Adipocyte (in vitro differentiated cells): ENCODE measurements around the gene DDX39B.
"Not testable (repeated sequence)": the region's sequence is repeated elsewhere in the genome, so short reads cannot be mapped to it uniquely, and the experiment has no call there.

Experiments used
- DNase-seq: peaks from one replicate; pipeline ENCODE4 v3.0.0-alpha.2; 2015; ENCODE audit warnings: low read depth
- H3K27me3 ChIP-seq: replicated peaks from 2 replicates; pipeline ENCODE4 v1.7.0; 2013; ENCODE audit warnings: mild to moderate bottlenecking, low read length, moderate library complexity; ENCODE audit not compliant: control insufficient read depth, insufficient read depth
- H3K36me3 ChIP-seq: 2 replicates; pipeline ENCODE4 v1.7.0; 2013; ENCODE audit warnings: low read length, mild to moderate bottlenecking, moderate library complexity; ENCODE audit not compliant: control insufficient read depth, insufficient read depth, severe bottlenecking
- H3K4me1 ChIP-seq: 2 replicates; pipeline ENCODE4 v1.7.0; 2013; ENCODE audit warnings: mild to moderate bottlenecking, low read length, moderate library complexity; ENCODE audit not compliant: control insufficient read depth, insufficient read depth
- H3K4me3 ChIP-seq: 2 replicates; pipeline ENCODE4 v1.7.0; 2013; ENCODE audit warnings: mild to moderate bottlenecking, low read length, moderate library complexity
- H3K9ac ChIP-seq: 2 replicates; pipeline ENCODE4 v1.7.0; 2013; ENCODE audit warnings: mild to moderate bottlenecking, low read length, moderate library complexity
- H3K9me3 ChIP-seq: 2 replicates; pipeline ENCODE4 v1.7.0; 2013; ENCODE audit warnings: mild to moderate bottlenecking, low read length, moderate library complexity; ENCODE audit not compliant: control insufficient read depth

Gene DDX39B

DNA sequence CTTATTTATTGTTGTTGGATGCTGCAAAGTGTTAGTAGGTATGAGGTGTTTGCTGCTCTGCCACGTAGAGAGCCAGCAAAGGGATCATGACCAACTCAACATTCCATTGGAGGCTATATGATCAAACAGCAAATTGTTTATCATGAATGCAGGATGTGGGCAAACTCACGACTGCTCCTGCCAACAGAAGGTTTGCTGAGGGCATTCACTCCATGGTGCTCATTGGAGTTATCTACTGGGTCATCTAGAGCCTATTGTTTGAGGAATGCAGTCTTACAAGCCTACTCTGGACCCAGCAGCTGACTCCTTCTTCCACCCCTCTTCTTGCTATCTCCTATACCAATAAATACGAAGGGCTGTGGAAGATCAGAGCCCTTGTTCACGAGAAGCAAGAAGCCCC lies 31.8 kb downstream of the DDX39B start:
- Histone ChIP-seq H3K9me3 (no peaks in the 10 kb centered on the region), H3K36me3 (peaks cover 26% of the 10 kb centered on the region), H3K9ac (no peak overlapping the region), H3K4me1 (peaks cover 6% of the 10 kb centered on the region), H3K27me3 (no peaks in the 10 kb centered on the region), H3K4me3 (no peak overlapping the region)
- no peak for DNase-seq

DNA sequence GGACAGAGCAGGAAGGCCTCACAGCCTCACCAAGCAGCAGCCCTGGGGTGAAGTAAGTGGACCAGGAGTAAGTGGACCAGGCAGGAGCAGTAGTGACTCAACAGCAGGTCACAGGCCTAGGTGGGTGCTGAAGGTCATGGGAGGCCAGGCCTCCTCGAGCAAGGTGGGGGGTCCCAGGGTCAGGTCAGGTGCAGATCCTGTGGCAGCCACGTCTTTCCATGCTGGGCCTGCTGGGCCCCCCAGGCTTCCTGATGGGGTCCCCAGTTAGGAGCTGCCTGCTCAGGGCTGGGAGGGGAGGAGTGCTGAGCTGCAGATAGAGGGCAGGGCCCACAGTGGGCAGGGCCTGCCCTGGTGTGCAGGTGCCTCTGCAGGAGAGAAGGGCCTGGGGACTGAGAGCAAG lies 32.8 kb downstream of the DDX39B start:
- not testable (repeated sequence) for H3K4me1 ChIP-seq, DNase-seq, H3K27me3 ChIP-seq, H3K9ac ChIP-seq, H3K9me3 ChIP-seq, H3K4me3 ChIP-seq
- peaks cover 26% of the 10 kb centered on the region for H3K36me3 ChIP-seq

DNA sequence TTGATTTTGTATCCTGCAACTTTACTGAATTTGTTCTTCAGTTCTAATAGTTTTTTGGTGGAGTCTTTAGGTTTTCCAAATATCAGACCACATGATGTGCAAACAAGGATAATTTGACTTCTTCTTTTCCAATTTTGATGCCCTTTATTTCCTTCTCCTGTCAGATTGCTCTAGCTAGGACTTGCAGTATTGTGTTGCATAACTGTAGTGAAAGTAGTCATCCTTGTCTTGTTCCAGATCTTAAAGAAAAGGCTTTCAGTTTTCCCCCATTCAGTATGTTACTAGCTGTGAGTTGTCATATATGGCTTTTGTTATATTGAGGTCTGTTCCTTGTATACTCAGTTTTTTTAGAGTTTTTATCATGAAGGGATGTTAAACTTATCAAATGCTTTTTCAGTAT lies 39.2 kb downstream of the DDX39B start:
- Histone ChIP-seq H3K4me3 (no peak overlapping the region), H3K4me1 (peaks cover 7% of the 10 kb centered on the region), H3K36me3 (peaks cover 9% of the 10 kb centered on the region), H3K27me3 (no peaks in the 10 kb centered on the region), H3K9ac (no peak overlapping the region), H3K9me3 (no peaks in the 10 kb centered on the region)
- DNase-seq = peak; percentile 33

DNA sequence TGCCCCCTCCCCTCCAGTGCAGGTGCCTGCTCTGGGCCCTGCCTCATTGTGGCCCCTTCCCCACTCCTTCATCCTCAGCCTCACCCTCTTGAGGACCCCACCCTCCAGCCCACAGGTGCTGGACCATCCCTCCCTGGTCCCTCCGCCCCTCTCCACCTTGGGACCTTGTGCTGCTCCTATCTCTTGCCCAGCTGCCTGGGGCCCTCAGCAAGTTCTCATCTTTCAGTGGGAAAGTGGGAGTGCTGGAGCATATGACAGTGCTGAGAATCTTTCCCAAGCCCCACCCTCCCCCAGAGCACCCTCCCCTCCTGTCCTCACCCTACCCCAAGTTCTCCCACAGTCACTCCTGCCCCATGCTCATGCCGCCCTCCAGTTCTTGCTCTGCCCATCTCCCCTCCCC lies 42.2 kb downstream of the DDX39B start:
- H3K4me3 ChIP-seq, H3K27me3 ChIP-seq, DNase-seq, H3K9me3 ChIP-seq, H3K36me3 ChIP-seq, H3K9ac ChIP-seq: not testable (repeated sequence)
- H3K4me1 ChIP-seq = peaks cover 29% of the 10 kb centered on the region

- DNase-seq = peak; percentile 31
- H3K4me3 ChIP-seq = peak overlapping the region; percentile 84
- no peaks in the 10 kb centered on the region for H3K36me3 ChIP-seq
- no peaks in the 10 kb centered on the region for H3K9me3 ChIP-seq
- peaks cover 29% of the 10 kb centered on the region for H3K4me1 ChIP-seq
- no peaks in the 10 kb centered on the region for H3K27me3 ChIP-seq
- peak overlapping the region; percentile 25 for H3K9ac ChIP-seq
Observed at GRCh38 chr6:31498748-31499147, 43.1 kb downstream of the DDX39B start.

GRCh38 chr6:31497531-31498476 lies 44.0 kb downstream of the DDX39B start, which contains the start of gene MICB:
TSS of gene MICB (plus strand) at chr6:31498145. CDS start at chr6:31498194, 49 bp downstream.
- DNase-seq = peak; percentile 89
- peak within 1 kb of the TSS; percentile 84 for H3K4me3 ChIP-seq
- no peaks in the 10 kb centered on the region for H3K36me3 ChIP-seq
- H3K9me3 ChIP-seq = no peaks in the 10 kb centered on the region
- peak within 1 kb of the TSS; percentile 72 for H3K9ac ChIP-seq
- no peaks in the 10 kb centered on the region for H3K27me3 ChIP-seq
- H3K4me1 ChIP-seq = peaks cover 27% of the 10 kb centered on the region

DNA sequence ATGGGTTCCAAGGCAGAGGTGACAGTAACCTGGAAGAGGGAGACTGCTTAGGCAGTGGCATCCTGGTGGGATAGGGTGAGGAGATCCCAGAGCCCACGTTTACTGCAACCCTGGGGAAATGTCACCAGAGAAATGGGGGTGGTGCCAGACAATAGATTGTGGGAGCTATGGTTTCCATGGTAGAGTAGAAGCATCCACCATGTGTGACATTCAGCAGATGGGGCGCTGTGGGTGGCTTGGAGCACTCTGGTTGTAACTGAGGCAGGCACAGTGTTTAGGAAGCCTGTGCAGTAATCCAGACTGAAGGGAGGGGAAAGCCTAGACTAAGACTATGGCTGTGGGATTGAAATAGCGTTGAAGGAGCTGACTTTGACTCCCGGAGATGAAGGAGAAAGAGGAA lies 45.0 kb downstream of the DDX39B start:
- peaks cover 27% of the 10 kb centered on the region for H3K4me1 ChIP-seq
- not testable (repeated sequence) for H3K27me3 ChIP-seq, DNase-seq, H3K9me3 ChIP-seq, H3K36me3 ChIP-seq
- H3K4me3 ChIP-seq = peak overlapping the region; percentile 84
- H3K9ac ChIP-seq = peak overlapping the region; percentile 72

GRCh38 chr6:31495580-31495979 lies 46.2 kb downstream of the DDX39B start:
- peaks cover 27% of the 10 kb centered on the region for H3K4me1 ChIP-seq
- H3K27me3 ChIP-seq = no peaks in the 10 kb centered on the region
- peak overlapping the region; percentile 95 for H3K4me3 ChIP-seq
- H3K36me3 ChIP-seq = no peaks in the 10 kb centered on the region
- H3K9me3 ChIP-seq = no peaks in the 10 kb centered on the region
- DNase-seq = peak; percentile 61
- peak overlapping the region; percentile 91 for H3K9ac ChIP-seq

- Histone ChIP-seq H3K27me3 (no peaks in the 10 kb centered on the region), H3K36me3 (no peaks in the 10 kb centered on the region), H3K9me3 (no peaks in the 10 kb centered on the region), H3K4me3 (peak overlapping the region; percentile 95), H3K4me1 (peaks cover 27% of the 10 kb centered on the region), H3K9ac (peak overlapping the region; percentile 91)
- DNase-seq = peak; percentile 95
Observed at GRCh38 chr6:31493875-31494694, 47.7 kb downstream of the DDX39B start.

DNA sequence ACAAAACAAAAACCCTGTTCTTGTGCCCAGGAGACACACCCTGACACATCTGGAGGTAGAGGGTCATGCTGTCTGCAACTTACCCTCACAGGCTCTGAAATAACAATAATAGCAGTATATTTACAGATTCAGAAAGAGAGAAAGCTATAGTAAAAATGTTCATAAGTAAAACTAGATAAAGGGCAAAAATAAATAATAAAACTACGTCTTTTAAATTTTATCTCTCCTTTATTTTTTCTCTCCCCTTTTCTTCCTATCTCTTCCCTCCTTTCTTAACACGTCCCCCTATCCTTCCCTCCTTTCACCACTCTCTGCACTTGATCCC lies 48.3 kb downstream of the DDX39B start:
- peaks cover 22% of the 10 kb centered on the region for H3K4me1 ChIP-seq
- not testable (repeated sequence) for H3K36me3 ChIP-seq, H3K27me3 ChIP-seq, H3K9me3 ChIP-seq, DNase-seq
- H3K9ac ChIP-seq = peak overlapping the region; percentile 91
- H3K4me3 ChIP-seq = peak overlapping the region; percentile 95

DNA sequence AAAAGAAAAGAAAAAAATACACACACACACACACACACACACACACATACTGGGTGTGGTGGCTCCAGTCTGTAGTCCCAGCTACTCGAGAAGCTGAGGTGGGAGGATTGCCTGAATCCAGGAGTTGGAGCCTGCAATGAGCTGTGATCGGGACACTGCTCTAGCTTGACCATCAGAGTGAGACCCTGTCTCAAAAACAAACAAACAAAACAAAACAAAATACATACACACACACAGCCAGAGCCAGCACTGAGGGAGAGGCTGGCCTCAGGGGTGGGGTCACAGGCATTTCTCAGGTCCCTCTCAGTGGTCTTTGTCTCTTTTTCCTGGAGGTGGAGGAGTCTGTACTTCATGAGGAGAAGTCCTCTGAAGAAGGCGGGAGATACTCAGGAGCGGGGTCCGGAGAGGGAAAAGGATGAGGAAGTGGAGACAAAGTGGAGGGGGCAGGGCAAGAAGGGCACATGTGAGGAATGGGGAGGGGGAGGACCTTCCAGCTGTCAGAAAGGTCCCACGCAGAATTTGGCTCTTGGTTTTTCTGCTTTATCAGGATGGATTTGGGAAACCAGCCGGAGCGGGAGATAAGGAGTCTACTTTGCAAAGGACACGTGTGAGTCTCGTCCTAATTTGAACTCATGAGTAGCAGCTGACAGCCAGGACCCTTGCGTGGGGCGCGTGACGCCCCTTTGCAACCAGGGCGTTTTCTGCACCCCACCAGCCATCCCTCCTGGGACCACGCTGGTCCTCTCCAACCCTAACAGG lies 51.5 kb downstream of the DDX39B start:
- Histone ChIP-seq H3K4me1 (peaks cover 6% of the 10 kb centered on the region), H3K9me3 (no peaks in the 10 kb centered on the region), H3K36me3 (no peaks in the 10 kb centered on the region), H3K4me3 (no peak overlapping the region), H3K9ac (no peak overlapping the region), H3K27me3 (no peaks in the 10 kb centered on the region)
- DNase-seq = no peak
